ENCODE measurements around the gene CLIC6. TPM values are rescaled to one million over a fixed set of nuclear protein-coding genes. Genes with fewer than 3 reads are reported as not detected.

The CLIC6 gene
- total RNA-seq, 2 donors from 2014 or later, result 3.4 to 7.0 TPM

GRCh38 chr21:34765619-34766018 lies 96.8 kb downstream of the CLIC6 start:
- Histone ChIP-seq H3K9me3 (no peaks in the 10 kb centered on the region), H3K4me3 (no peak overlapping the region)
- 94% methylated on average over 4 of the region's 4 CpGs for WGBS

GRCh38 chr21:34766862-34767261 lies 98.1 kb downstream of the CLIC6 start:
- Histone ChIP-seq H3K27me3 (replicated peaks; ENCODE audit: insufficient read depth) (no peaks in the 10 kb centered on the region), H3K27ac (no peak overlapping the region), H3K4me1 (replicated peaks) (no peaks in the 10 kb centered on the region), H3K4me3 (no peak overlapping the region), H3K9me3 (no peaks in the 10 kb centered on the region), H3K36me3 (no peaks in the 10 kb centered on the region)
- DNase-seq (ENCODE audit: low spot score), result no peak
- intact Hi-C loops (cut with DNase I), result no loop called here
- TF ChIP-seq POLR2A (IDR thresholded peaks at IDR 0.05), result no peak
- TF ChIP-seq POLR2AphosphoS5 (IDR thresholded peaks at IDR 0.05), result no peak
- TF ChIP-seq, protein P1, sequence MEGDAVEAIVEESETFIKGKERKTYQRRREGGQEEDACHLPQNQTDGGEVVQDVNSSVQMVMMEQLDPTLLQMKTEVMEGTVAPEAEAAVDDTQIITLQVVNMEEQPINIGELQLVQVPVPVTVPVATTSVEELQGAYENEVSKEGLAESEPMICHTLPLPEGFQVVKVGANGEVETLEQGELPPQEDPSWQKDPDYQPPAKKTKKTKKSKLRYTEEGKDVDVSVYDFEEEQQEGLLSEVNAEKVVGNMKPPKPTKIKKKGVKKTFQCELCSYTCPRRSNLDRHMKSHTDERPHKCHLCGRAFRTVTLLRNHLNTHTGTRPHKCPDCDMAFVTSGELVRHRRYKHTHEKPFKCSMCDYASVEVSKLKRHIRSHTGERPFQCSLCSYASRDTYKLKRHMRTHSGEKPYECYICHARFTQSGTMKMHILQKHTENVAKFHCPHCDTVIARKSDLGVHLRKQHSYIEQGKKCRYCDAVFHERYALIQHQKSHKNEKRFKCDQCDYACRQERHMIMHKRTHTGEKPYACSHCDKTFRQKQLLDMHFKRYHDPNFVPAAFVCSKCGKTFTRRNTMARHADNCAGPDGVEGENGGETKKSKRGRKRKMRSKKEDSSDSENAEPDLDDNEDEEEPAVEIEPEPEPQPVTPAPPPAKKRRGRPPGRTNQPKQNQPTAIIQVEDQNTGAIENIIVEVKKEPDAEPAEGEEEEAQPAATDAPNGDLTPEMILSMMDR (IDR thresholded peaks at IDR 0.05), result no peak
- 89% methylated on average over 3 of the region's 3 CpGs for WGBS

More at GRCh38 chr21:34765619-34766018, 96.8 kb downstream of the CLIC6 start:
- no peak for DNase-seq (ENCODE audit: low spot score)
- Histone ChIP-seq H3K4me1 (replicated peaks) (no peaks in the 10 kb centered on the region), H3K27me3 (replicated peaks; ENCODE audit: insufficient read depth) (no peaks in the 10 kb centered on the region), H3K27ac (no peak overlapping the region), H3K36me3 (no peaks in the 10 kb centered on the region)
- no peak for TF ChIP-seq POLR2AphosphoS5 (IDR thresholded peaks at IDR 0.05)
- TF ChIP-seq, protein P1 (IDR thresholded peaks at IDR 0.05), result no peak
- no peak for TF ChIP-seq POLR2A (IDR thresholded peaks at IDR 0.05)
- intact Hi-C loops (cut with DNase I), result no loop called here

Other genes with a start within 250 kb of the CLIC6 start
- not detected for gene SMIM34, start 245.0 kb upstream of the CLIC6 start, total RNA-seq
- gene KCNE1, start 156.8 kb upstream of the CLIC6 start, total RNA-seq, result 1 to 10 TPM in 1 of 2 donors, under 1 TPM in 1; 0.32 to 6.7 TPM
- gene RCAN1, start 53.9 kb upstream of the CLIC6 start, total RNA-seq, result 10 to 100 TPM; 12.0 to 14.1 TPM

Measured in prostate gland (tissue), 2 donors.